GM12878 (cell line): ENCODE measurements around the gene DLST. TPM values are rescaled to one million over a fixed set of nuclear protein-coding genes. Genes with fewer than 3 reads are reported as not detected.
A peak's percentile ranks its signal among the peaks of the same experiment; 100 is the strongest.

Source experiments
- ATAC-seq: fragments of 200-7000 bp; cut with Tn5 transposase; 3 replicates; pipeline ENCODE4 v1.9.1; 2020; ENCODE audit warnings: mild to moderate bottlenecking, moderate library complexity
- BruUV-seq: library from RNA; stranded (reverse); fragments of 400-500 nt; replicated peaks from 2 replicates; lab custom pipeline; 2021; lab: Mats Ljungman, UMichigan
- CTCF ChIA-PET: fragments of 300-600 bp; sonication (Branson Sonifier 250); formaldehyde crosslinking; extraction: SDS; loops from one replicate; lab custom pipeline; 2021; ENCODE audit warnings: inconsistent platforms; lab: Yijun Ruan, JAX
- POLR2A ChIA-PET: fragments of 350-600 bp; formaldehyde crosslinking; extraction: SDS; loops from one replicate; lab custom pipeline; 2021; ENCODE audit warnings: inconsistent platforms; lab: Charles Lee
- RAD21 ChIA-PET: fragments of 300-600 bp; sonication (Branson Sonifier 250); formaldehyde crosslinking; loops from one replicate; lab custom pipeline; 2023; ENCODE audit warnings: antibody characterized with exemption; ENCODE audit not compliant: unreplicated experiment; lab: Charles Lee
- SMC1A ChIA-PET: fragments of 300-600 bp; sonication (Branson Sonifier 250); formaldehyde crosslinking; loops from one replicate; lab custom pipeline; 2023; ENCODE audit not compliant: unreplicated experiment, uncharacterized antibody; lab: Charles Lee
- DNase-seq: peaks from one replicate; pipeline ENCODE4 v3.0.0-alpha.2; 2011; ENCODE audit warnings: low read depth, low spot score
- FAIRE-seq: peaks from 3 replicates; lab custom pipeline; 2011; peaks lifted over from hg19 to GRCh38; lab: Jason Lieb, UNC
- H2AFZ ChIP-seq: 2 replicates; pipeline ENCODE4 v1.6.0; 2011; ENCODE audit warnings: low read depth, low read length, control low read depth; ENCODE audit not compliant: control insufficient read depth
- H3K27ac ChIP-seq: 2 replicates; pipeline ENCODE4 v1.5.1; 2011; ENCODE audit warnings: control low read depth; ENCODE audit not compliant: control insufficient read depth, insufficient read depth
- H3K27me3 ChIP-seq, 2 experiments: replicated peaks in 1 of 2; 2 replicates each; pipeline versions ENCODE4 v1.6.0 to v1.6.1; 2011; ENCODE audit warnings: low read length in 1 of 2; ENCODE audit not compliant: control insufficient read depth in 2 of 2, insufficient read depth in 2 of 2
- H3K36me3 ChIP-seq, 2 experiments: 2 replicates each; pipeline ENCODE4 v1.5.1; 2011; ENCODE audit warnings: low read length in 1 of 2; ENCODE audit not compliant: control insufficient read depth in 2 of 2, insufficient read depth in 2 of 2
- H3K4me1 ChIP-seq: 2 replicates; pipeline ENCODE4 v1.6.1; 2011; ENCODE audit warnings: mild to moderate bottlenecking, low read length, moderate library complexity, mixed read lengths; ENCODE audit not compliant: control insufficient read depth, insufficient read depth
- H3K4me2 ChIP-seq: 2 replicates; pipeline ENCODE4 v1.6.0; 2011; ENCODE audit warnings: control low read depth; ENCODE audit not compliant: control insufficient read depth, insufficient read depth
- H3K4me3 ChIP-seq: fragments of 200-600 bp; sonication (generic); 2 replicates; pipeline ENCODE4 v1.5.1; 2016
- H3K79me2 ChIP-seq: 2 replicates; pipeline ENCODE4 v1.6.0; 2011; ENCODE audit warnings: low read length; ENCODE audit not compliant: control insufficient read depth, insufficient read depth
- H3K9ac ChIP-seq: 2 replicates; pipeline ENCODE4 v1.8.0; 2011; ENCODE audit warnings: low read length, control low read depth, mixed read lengths; ENCODE audit not compliant: control insufficient read depth, insufficient read depth
- H3K9me3 ChIP-seq: replicated peaks from 3 replicates; pipeline ENCODE4 v1.5.1; 2011; ENCODE audit warnings: mild to moderate bottlenecking, low read length; ENCODE audit not compliant: control insufficient read depth, insufficient read depth
- H4K20me1 ChIP-seq: 2 replicates; pipeline ENCODE4 v1.6.0; 2011; ENCODE audit not compliant: control insufficient read depth, insufficient read depth
- HDAC2 ChIP-seq: fragments of 200-600 bp; sonication (generic); IDR thresholded peaks from 2 replicates; pipeline ENCODE4 v1.6.1; 2017
- HDGF ChIP-seq: fragments of 450-650 bp; IDR thresholded peaks from 2 replicates; pipeline ENCODE4 v1.6.1; 2016; ENCODE audit warnings: antibody characterized with exemption
- IKZF1 ChIP-seq: fragments of 450-650 bp; conservative IDR thresholded peaks from 2 replicates; pipeline ENCODE4 v1.6.1; 2017; ENCODE audit warnings: antibody characterized with exemption, mild to moderate bottlenecking
- JUND ChIP-seq: IDR thresholded peaks from 2 replicates; pipeline ENCODE4 v1.6.1; 2012; ENCODE audit warnings: low read depth, mild to moderate bottlenecking, low read length, improper control_type of control experiment, moderate library complexity
- MTA2 ChIP-seq: fragments of 450-650 bp; IDR thresholded peaks from 2 replicates; pipeline ENCODE4 v1.6.1; 2016; ENCODE audit warnings: low read depth, mild to moderate bottlenecking, moderate library complexity
- ZBED1 ChIP-seq: IDR thresholded peaks from 2 replicates; pipeline ENCODE4 v1.6.1; 2016; ENCODE audit warnings: borderline replicate concordance
- WGBS: methylation state at CpG from one replicate; pipeline ENCODE4 v1.1.6; 2016; ENCODE audit warnings: low lambda C conversion rate; ENCODE audit not compliant: insufficient replicate concordance, insufficient coverage; ENCODE audit errors: missing lambda C conversion rate; 5-methylcytosine and 5-hydroxymethylcytosine counted together
- in situ Hi-C: fragments of 300-500 bp; cut with MboI; formaldehyde crosslinking; loops from 9 replicates; pipeline ENCODE4 v1.14.3; 2018; ENCODE audit warnings: mixed read lengths
- intact Hi-C: fragments of 100-400 bp; cut with micrococcal nuclease; formaldehyde crosslinking; loops from one replicate; pipeline ENCODE4 v1.14.2; 2022; ENCODE audit not compliant: unreplicated experiment
- polyA plus RNA-seq, 11 experiments: library from polyadenylated mRNA; depleted of rRNA in 4 of 11; unstranded in 6 of 11; stranded (reverse) in 5 of 11; fragments of >200 nt; fragmentation: Nextera tagmentation in 4 of 11; fragmentation: Illumina TruSeq in 1 of 11; extraction: Ambion mirVana in 4 of 11; extraction: Trizol in 1 of 11; gene quantifications; 1 replicate in 1 of 11; 2 replicates in 10 of 11; pipeline versions ENCODE4 v1.2.1 to v1.2.3, GENCODE V29; 2011 to 2016; ENCODE audit warnings: inconsistent platforms in 2 of 11, missing spikeins in 2 of 11, low read depth in 1 of 11
- total RNA-seq, 4 experiments: library from RNA; depleted of rRNA in 3 of 4; stranded (reverse); fragments of >200 nt in 3 of 4; fragmentation: Illumina TruSeq in 1 of 4; extraction: Trizol in 1 of 4; gene quantifications; 2 replicates each; pipeline versions ENCODE4 v1.2.1 to v1.2.3, GENCODE V29; 2013 to 2021
- TF ChIP-seq, protein P1 (sequence below): fragments of 450-650 bp; IDR thresholded peaks from 2 replicates; pipeline ENCODE4 v1.6.1; 2016; ENCODE audit warnings: mild to moderate bottlenecking

Gene DLST
- total and polyA plus RNA-seq, 10 of the 15 experiments (the other 5 are each of a cell fraction or from before 2014, with no cell fraction given), result 2.9 to 141 (median 67.7) TPM

DNA sequence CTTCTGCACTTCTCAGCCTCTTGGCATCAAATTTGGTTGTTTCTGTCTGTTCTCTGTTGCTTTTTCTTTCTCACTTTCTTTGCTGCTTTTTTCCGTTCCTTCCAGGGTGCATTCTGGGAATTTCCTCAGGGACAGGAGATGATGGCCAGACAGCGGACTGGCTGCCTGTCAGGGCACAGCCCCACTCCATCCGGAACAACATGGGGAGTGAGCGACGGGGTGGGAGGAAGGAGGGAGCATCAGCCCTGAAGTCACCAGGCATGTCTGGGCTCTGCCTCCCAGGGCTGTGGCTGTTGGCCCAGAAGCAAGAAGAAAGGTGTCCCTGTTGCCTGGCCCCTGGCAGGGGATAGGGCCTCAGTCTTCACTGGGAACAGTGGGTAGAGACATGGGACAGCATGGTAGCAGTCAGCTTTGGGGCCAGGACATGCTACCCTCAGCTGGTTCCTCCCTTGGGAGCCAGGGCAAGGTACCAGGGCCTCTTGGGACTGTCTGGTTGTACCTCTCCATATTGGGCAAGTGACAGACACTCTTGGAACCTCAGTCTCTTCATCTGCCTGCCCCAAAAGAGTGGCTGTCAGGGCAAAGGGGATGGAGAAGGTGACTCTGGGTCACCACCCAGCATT is 65.1 kb downstream of the DLST start:
- TF ChIP-seq IKZF1 (0 out of 2 replicates have a peak, but pooled peaks have one; percentile 7), JUND (no peak), HDAC2 (no peak), MTA2 (no peak), HDGF (0 out of 2 replicates have a peak, but pooled peaks have one; percentile 44), ZBED1 (no peak)
- TF ChIP-seq, protein P1, sequence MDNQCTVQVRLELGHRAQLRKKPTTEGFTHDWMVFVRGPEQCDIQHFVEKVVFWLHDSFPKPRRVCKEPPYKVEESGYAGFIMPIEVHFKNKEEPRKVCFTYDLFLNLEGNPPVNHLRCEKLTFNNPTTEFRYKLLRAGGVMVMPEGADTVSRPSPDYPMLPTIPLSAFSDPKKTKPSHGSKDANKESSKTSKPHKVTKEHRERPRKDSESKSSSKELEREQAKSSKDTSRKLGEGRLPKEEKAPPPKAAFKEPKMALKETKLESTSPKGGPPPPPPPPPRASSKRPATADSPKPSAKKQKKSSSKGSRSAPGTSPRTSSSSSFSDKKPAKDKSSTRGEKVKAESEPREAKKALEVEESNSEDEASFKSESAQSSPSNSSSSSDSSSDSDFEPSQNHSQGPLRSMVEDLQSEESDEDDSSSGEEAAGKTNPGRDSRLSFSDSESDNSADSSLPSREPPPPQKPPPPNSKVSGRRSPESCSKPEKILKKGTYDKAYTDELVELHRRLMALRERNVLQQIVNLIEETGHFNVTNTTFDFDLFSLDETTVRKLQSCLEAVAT, result no peak
- Histone ChIP-seq H3K9ac (no peak overlapping the region), H3K27me3 (no peaks in the 10 kb centered on the region), H3K4me3 (no peak overlapping the region), H3K4me2 (no peak overlapping the region), H3K79me2 (no peaks in the 10 kb centered on the region), H3K4me1 (peaks cover 16% of the 10 kb centered on the region), H3K9me3 (no peaks in the 10 kb centered on the region), H2AFZ (peak overlapping the region; percentile 46; the same call in 1 of the 2 replicates), H3K36me3 (no peaks in the 10 kb centered on the region), H4K20me1 (no peaks in the 10 kb centered on the region), H3K27ac (no peak overlapping the region)
- RAD21 ChIA-PET, result interaction anchor here (0.5 to 2.6 kb wide), 5 partner anchors 57 to 142 kb away, joined by 3 to 17 read pairs (median 3); no protein-coding TSS in a partner anchor
- FAIRE-seq (no peak), ATAC-seq (no peak), DNase-seq (no peak)
- CTCF ChIA-PET, result interaction anchor here (1.0 to 9.1 kb wide), 23 partner anchors 8 to 356 kb away, joined by 3 to 129 read pairs (median 6); partner anchors contain the start of genes EIF2B2 and ZC2HC1C
- intact Hi-C loops (loop anchor here (1.0 to 10.0 kb wide), 3 partner anchors 32 to 358 kb away; no protein-coding TSS in a partner anchor), in situ Hi-C loops (no loop called here)
- 18% methylated on average over 5 of the region's 5 CpGs for WGBS
- POLR2A ChIA-PET, result interaction anchor here (0.8 to 1.0 kb wide), 2 partner anchors 17 to 117 kb away, joined by 3 read pairs; partner anchors contain the start of gene ACYP1
- no TSS peak for BruUV-seq
- SMC1A ChIA-PET, result interaction anchor here (0.8 to 6.1 kb wide), 8 partner anchors 16 to 177 kb away, joined by 3 to 32 read pairs (median 3); partner anchors contain the start of gene ACYP1
